Measurements from ENCODE around the gene FAM107B. TPM values are rescaled to one million over a fixed set of nuclear protein-coding genes. Genes with fewer than 3 reads are reported as not detected.

The FAM107B gene
- total RNA-seq, 1 donor from 2014 or later, result 40.7 TPM

DNA sequence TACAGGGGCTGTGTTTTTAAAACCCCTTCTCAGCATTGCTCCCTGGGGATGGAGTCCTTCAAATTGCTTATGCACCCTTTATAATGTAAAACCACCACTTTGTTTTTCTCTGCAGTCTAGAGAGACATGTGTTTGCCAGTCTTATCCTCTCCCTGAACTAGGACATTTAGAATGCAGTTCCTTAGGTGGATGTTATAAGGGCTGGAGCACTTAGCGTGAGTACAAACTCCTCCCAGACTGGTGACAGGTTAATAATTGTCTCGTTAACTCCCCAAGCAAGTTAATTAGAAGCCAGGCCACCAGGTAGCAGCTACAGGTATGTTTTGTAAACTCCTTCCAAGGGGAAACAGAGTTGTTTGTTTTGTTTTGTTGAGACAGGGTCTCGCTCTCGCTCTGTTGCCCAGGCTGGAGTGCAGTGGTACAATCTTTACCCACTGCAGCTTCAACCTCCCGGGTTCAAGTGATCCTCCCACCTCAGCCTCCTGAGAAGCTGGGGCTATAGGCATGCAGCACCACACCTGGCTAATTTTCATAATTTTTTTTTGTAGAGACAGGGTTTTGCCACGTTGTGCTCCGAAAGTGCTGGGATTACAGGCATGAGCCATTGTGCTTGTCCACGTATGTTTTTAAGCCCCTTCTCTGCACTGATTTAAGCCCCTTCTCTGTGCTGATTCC, 100.2 kb downstream of the FAM107B start:
- DNase-seq (ENCODE audit: extremely low spot score, unreplicated experiment), result no peak
- H3K4me3 Mint-ChIP-seq (ENCODE audit: unreplicated experiment), result no peak overlapping the region
- H3K27me3 Mint-ChIP-seq (ENCODE audit: unreplicated experiment), result peaks cover 13% of the 10 kb centered on the region
- no peak overlapping the region for H3K27ac Mint-ChIP-seq (ENCODE audit: unreplicated experiment)
- H3K9me3 Mint-ChIP-seq (ENCODE audit: unreplicated experiment), result no peaks in the 10 kb centered on the region
- H3K4me1 Mint-ChIP-seq (ENCODE audit: unreplicated experiment), result peaks cover 15% of the 10 kb centered on the region
- TF ChIP-seq, protein P1, sequence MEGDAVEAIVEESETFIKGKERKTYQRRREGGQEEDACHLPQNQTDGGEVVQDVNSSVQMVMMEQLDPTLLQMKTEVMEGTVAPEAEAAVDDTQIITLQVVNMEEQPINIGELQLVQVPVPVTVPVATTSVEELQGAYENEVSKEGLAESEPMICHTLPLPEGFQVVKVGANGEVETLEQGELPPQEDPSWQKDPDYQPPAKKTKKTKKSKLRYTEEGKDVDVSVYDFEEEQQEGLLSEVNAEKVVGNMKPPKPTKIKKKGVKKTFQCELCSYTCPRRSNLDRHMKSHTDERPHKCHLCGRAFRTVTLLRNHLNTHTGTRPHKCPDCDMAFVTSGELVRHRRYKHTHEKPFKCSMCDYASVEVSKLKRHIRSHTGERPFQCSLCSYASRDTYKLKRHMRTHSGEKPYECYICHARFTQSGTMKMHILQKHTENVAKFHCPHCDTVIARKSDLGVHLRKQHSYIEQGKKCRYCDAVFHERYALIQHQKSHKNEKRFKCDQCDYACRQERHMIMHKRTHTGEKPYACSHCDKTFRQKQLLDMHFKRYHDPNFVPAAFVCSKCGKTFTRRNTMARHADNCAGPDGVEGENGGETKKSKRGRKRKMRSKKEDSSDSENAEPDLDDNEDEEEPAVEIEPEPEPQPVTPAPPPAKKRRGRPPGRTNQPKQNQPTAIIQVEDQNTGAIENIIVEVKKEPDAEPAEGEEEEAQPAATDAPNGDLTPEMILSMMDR (IDR thresholded peaks at IDR 0.05), result no peak
- no peaks in the 10 kb centered on the region for H3K36me3 Mint-ChIP-seq (ENCODE audit: unreplicated experiment)

DNA sequence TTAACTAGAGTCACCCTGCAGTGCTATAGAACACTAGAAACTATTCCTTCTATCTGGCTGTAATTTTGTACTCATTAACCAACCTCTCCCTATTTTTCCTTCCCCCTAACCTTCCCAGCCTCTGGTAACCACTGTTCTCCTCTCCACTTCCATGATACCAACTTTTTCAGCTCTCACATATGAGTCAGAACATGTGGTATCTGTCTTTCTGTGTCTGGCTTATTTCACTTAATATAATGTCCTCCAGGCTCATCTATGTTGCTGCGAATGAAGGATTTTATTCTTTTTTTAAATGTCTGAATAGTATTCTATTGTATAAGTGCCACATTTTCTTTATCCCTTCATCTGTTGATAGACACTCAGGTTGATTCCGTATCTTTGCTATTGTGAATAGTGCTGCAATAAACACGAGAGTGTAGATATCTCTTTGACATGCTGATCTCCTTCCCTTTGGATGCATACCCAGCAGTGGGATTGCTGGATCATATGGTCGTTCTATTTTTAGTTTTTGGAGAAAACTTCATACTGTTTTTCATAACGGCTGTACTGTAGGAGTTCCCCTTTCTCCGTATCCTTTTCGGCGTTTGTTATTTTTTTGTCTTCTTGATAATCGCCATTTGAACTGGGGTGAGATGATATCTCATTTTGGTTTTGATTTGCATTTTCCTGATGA, 101.4 kb downstream of the FAM107B start:
- no peak overlapping the region for H3K4me3 Mint-ChIP-seq (ENCODE audit: unreplicated experiment)
- H3K27ac Mint-ChIP-seq (ENCODE audit: unreplicated experiment), result no peak overlapping the region
- peaks cover 13% of the 10 kb centered on the region for H3K27me3 Mint-ChIP-seq (ENCODE audit: unreplicated experiment)
- H3K4me1 Mint-ChIP-seq (ENCODE audit: unreplicated experiment), result peaks cover 17% of the 10 kb centered on the region
- no peaks in the 10 kb centered on the region for H3K9me3 Mint-ChIP-seq (ENCODE audit: unreplicated experiment)
- TF ChIP-seq, protein P1 (IDR thresholded peaks at IDR 0.05), result no peak
- DNase-seq (ENCODE audit: extremely low spot score, unreplicated experiment), result no peak
- H3K36me3 Mint-ChIP-seq (ENCODE audit: unreplicated experiment), result no peaks in the 10 kb centered on the region

DNA sequence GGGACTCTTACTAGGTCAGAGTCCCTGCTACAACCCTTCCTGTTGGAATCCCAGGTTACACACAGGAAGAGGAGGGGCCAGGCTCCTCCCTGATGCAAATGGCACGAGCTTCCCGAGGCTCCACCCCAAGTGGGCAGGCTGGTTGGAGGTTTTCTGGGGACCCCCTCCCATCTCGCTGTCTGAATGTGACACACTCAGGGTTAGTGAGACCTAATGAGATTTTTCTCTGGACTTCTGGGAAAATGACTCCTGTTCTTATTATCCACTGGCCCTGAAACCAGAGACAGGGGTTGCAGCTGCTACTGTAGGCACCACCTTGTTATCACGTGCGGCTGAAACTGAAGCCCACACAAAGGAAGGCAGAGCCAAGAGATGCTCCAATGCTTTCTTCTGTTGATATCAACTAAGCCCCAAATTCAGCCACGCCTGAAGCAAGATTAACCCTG, 103.3 kb downstream of the FAM107B start:
- H3K27me3 Mint-ChIP-seq (ENCODE audit: unreplicated experiment), result peaks cover 9% of the 10 kb centered on the region
- H3K4me3 Mint-ChIP-seq (ENCODE audit: unreplicated experiment), result no peak overlapping the region
- TF ChIP-seq, protein P1 (IDR thresholded peaks at IDR 0.05), result no peak

DNA sequence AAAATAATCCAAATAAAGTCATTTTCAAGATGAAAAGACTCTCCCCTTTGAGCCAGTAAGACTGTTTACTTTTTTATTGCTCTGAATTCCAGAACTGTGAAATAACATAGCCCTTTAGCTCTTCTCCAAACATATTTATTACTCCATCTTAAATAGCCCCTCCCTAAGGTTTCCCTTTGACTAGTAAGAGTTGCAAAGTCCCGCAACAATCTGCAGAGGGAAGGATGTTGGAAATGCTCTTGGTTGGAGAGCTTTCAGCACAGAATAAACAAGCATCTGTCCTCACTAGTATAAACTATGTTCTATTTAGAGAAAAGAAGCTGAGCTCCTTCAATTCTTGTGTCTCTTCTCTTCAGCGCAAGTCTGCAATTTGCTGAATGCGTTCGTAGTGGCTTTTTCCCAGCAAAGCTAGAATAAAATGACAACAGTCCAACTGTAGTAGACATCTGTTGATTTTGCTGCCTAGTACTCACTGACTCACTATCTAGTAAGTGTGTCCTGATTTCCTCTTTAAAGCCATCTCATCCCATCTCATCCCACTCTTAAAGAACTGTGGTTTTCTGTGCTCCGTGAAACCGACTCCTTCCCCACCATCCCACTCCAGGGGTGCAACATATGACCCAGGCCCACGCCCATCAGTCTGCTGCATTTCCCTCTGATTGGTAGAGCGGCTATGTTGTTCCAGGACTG, 104.0 kb downstream of the FAM107B start:
- Mint-ChIP-seq H3K4me3 (ENCODE audit: unreplicated experiment) (peak overlapping the region; percentile 53), H3K9me3 (ENCODE audit: unreplicated experiment) (peaks cover 3% of the 10 kb centered on the region), H3K4me1 (ENCODE audit: unreplicated experiment) (peaks cover 17% of the 10 kb centered on the region), H3K27me3 (ENCODE audit: unreplicated experiment) (peaks cover 7% of the 10 kb centered on the region), H3K36me3 (ENCODE audit: unreplicated experiment) (no peaks in the 10 kb centered on the region), H3K27ac (ENCODE audit: unreplicated experiment) (peak overlapping the region; percentile 43)
- DNase-seq (ENCODE audit: extremely low spot score, unreplicated experiment), result no peak
- TF ChIP-seq, protein P1 (IDR thresholded peaks at IDR 0.05), result no peak

More for the DNA sequence above, 103.3 kb downstream of the FAM107B start:
- no peak overlapping the region for H3K27ac Mint-ChIP-seq (ENCODE audit: unreplicated experiment)
- H3K4me1 Mint-ChIP-seq (ENCODE audit: unreplicated experiment), result peaks cover 17% of the 10 kb centered on the region
- no peak for DNase-seq (ENCODE audit: extremely low spot score, unreplicated experiment)
- H3K9me3 Mint-ChIP-seq (ENCODE audit: unreplicated experiment), result no peaks in the 10 kb centered on the region
- H3K36me3 Mint-ChIP-seq (ENCODE audit: unreplicated experiment), result no peaks in the 10 kb centered on the region

DNA sequence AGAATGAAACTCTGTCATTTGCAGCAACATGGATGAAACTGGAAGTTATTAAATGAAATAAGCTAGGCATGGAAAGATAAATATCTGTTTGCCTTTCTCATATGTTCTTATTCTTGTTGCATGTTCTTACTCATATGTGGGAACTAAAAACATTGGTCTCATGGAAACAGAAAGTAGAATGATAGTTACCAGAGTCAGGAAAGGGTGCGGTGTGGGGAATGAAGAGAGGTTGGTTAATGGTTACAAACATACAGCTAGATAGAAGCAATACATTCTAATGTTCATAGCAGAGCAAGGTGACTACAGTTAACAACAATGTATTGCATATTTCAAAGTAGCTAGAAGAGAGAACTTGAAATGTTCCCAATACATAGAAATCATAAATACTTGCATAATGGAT, 105.1 kb downstream of the FAM107B start:
- Mint-ChIP-seq H3K27me3 (ENCODE audit: unreplicated experiment) (peaks cover 10% of the 10 kb centered on the region), H3K27ac (ENCODE audit: unreplicated experiment) (no peak overlapping the region), H3K4me3 (ENCODE audit: unreplicated experiment) (no peak overlapping the region), H3K9me3 (ENCODE audit: unreplicated experiment) (peaks cover 3% of the 10 kb centered on the region), H3K36me3 (ENCODE audit: unreplicated experiment) (no peaks in the 10 kb centered on the region), H3K4me1 (ENCODE audit: unreplicated experiment) (peaks cover 20% of the 10 kb centered on the region)
- no peak for DNase-seq (ENCODE audit: extremely low spot score, unreplicated experiment)
- TF ChIP-seq, protein P1 (IDR thresholded peaks at IDR 0.05), result no peak
